ENCODE measurements around the gene CLEC9A.

- TF ChIP-seq, protein P1, sequence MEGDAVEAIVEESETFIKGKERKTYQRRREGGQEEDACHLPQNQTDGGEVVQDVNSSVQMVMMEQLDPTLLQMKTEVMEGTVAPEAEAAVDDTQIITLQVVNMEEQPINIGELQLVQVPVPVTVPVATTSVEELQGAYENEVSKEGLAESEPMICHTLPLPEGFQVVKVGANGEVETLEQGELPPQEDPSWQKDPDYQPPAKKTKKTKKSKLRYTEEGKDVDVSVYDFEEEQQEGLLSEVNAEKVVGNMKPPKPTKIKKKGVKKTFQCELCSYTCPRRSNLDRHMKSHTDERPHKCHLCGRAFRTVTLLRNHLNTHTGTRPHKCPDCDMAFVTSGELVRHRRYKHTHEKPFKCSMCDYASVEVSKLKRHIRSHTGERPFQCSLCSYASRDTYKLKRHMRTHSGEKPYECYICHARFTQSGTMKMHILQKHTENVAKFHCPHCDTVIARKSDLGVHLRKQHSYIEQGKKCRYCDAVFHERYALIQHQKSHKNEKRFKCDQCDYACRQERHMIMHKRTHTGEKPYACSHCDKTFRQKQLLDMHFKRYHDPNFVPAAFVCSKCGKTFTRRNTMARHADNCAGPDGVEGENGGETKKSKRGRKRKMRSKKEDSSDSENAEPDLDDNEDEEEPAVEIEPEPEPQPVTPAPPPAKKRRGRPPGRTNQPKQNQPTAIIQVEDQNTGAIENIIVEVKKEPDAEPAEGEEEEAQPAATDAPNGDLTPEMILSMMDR (conservative IDR thresholded peaks at IDR 0.05 in 1 of 2, IDR thresholded peaks at IDR 0.05 in 1 of 2; ENCODE audit: low read depth in 1 of 2, low read length in 2 of 2) = no peak
- TF ChIP-seq EZH2 (IDR thresholded peaks at IDR 0.05; ENCODE audit: low read length, missing control alignments) = no peak
Observed at GRCh38 chr12:10113075-10113474, 82.6 kb downstream of the CLEC9A start.
